Activated T-cell treated with anti-CD3 and anti-CD28 coated beads, Interleukin-2, amount 50 U/mL, for 48 hours (primary cell): ENCODE results near the gene PTPN21.

Source experiments
- DNase-seq, 2 experiments: peaks; one replicate each; pipeline ENCODE4 v3.0.0-alpha.2; 2020

PTPN21 gene

DNA sequence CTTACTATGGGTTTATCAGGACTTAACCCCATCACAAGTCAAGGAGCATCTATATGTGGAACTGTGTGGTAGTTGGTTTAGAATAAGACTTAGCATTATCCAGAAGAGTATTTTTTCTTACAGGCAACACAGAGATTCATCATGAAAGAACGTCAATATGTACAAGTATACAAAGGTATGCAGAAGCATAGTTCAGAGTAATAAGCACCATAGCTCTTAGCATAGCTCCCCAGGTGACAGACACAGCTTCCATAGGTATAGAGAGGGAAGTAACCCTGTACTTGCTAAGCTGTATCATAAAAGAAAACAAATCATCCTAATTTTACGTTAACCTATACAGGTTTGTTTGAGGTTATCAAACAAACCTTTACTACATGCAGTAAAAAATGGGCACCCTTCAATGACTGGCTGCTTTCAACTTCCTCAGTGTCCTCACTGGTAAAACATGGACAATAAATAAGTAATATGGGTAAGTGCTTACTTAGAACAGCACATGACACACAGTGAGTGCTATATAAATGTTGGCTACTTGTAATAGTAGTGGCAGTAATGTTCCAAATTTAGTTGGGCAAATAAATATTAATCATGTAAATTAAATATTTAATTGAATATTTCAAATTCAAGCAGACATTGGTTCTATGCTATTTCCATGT is 50.9 kb downstream of the PTPN21 start:
- DNase-seq = no peak

DNA sequence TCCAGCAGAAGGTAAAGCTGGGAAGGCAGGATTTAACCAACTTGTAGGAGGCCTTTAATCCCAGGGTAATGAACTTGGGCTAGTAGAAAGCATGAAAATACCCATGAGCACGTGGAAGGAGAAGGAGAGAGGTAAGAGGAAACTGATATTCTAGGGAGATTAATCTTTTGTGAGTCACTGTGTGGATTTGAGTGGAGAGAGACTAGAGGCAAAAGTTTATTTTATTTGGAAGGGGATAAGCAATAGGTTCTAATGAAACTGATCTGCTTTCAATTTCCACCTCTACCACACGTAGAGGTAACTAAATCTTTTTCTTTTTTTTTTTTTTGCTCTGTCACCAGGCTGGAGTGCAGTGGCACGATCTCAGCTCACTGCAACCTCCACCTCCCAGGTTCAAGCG is 52.1 kb downstream of the PTPN21 start:
- no peak for DNase-seq

DNA sequence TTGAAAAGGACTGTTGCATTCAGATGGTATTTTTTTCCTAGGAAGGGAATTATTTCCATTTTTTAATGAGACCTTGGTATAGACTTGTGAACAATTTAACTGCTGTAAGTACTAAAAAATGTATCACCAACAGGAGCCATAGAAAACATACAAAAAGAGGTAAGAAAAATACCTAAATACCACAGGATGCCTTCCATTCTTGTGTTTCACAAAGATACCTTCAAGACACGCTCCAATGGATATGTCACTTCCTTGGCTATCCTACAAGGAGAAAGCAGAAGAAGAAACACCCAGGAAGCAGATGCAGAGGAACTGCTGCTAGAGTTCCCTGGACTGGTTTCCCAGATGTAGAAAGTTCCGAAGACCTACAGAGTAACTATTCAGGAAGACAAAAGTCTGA is 54.2 kb downstream of the PTPN21 start:
- DNase-seq = no peak

DNA sequence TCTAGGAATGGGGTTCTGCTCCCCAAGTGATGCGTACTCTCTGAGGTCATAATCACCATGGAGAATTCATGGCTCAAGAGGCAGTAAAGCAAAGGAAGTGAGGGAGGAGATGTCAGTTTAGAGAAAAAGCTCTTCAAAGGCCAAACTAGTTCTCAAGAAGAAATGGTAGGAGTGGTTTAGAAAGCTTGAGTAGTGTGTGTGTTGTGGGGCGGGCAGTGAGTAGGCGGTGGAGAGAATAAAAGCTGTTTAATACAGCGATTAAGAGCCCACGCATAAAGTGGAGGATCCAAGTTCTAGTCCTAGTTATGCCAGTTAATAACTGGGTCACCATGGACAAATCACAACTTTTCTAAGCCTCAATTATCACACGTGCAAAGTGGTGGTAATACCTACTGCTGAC is 55.6 kb downstream of the PTPN21 start:
- no peak for DNase-seq

DNA sequence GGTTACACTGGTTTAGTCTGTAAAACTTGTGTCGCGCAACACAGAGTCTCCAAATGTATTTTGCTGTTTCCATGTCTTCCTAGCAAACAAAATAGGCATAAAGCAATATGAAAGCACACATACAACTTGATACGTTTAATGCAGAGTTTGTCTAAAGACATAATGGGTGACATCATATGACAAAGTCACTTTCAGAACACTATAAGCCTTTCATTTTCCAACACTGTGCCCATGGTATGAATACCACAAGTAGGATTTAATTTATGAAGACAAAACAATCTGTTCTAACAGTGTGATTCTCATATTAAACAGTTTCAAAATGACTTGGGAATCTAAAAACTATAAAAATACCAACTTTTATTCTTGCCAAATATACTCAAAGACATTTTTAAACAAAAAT is 58.4 kb downstream of the PTPN21 start:
- DNase-seq = no peak

DNA sequence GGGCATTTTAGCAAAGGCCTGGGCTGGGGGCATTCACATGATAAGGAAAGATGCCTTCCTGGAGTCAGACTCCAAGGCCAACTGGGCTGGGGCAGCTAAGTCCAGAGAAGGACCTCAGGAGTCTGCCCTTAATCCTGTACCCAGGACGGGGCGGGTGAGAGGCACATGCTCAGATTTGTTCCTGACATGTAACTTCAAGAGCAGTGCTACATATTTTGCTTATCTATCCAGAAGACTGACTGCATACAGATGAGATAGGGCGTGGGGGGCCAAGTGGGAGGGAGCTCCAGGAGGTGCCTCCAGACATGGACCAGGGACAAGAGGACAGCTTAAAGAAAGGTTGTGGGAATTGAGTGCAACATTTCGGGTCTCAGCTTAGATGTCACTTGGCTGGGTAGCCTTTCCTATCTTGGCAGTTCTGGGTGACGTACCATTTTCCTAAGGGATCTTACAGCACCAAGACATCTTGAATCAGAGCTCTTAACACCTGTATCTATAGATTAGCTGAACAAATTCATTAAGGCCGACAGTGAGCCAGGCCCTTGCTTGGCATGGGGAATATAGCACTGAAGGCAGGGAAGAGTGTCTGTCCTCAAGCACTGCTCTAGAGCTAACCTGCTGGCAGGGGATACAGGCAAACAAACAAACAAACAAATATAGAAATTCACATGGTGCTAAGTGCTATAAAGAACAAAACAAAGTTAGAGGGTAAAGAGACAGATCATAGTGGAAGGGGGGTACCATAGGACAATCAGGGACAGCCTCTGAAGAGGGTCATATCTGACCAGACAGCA is 61.2 kb downstream of the PTPN21 start:
- no peak for DNase-seq

DNA sequence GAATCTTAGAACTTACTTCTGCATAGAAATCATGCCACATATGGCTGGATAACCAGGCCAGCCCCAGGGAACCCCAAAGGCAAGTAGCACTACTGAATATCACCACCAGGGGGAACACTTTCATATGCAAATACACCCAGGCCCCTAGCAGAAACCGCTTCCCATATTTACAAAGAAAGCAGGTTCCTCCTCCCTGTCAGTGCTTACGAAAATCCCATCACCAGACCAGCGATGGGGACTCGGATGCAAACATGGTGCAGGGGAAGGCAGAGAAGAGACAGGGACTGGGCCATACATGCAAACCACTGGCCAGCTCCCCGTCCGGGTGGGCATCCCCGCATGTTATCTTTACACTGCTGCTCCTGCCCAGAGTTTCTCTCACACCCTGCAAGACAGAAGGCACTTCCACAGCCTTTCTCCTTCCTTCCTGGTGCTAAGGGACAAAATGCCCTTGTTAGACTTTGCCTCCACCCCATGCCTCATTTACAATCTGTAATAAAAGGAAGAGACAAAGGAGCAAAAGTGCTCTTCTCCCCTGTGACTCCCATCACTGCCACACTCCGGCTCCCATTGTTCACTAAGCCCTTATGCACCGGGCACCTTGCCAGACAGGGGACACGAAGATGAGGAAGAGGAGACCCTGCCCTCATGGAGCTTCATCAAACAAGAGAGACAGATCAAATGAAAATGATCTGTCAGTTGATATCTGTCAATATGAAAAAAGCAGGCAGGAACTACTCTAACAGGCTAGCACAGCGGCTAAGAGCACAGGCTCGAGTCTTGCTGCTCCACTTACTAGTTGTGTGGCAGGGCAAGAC is 62.3 kb downstream of the PTPN21 start:
- peak; percentile 51 to 63 for DNase-seq

DNA sequence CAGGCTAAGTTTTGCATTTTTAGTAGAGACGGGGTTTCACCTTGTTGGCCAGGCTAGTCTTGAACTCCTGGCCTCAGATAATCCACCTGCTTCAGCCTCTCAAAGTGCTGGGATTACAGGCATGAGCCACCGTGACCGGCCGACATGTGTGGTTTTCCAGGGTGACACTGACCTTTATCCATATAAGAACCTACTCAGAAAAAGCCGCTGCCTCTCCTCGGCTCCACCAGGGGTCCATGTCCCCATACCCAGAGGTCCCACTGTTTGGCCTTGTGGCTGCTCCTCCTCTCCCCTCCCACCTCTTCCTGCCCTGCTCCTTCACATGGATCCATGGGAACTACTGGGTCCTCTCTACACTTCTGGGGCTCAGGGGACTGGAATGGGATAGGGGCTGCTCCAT is 64.6 kb downstream of the PTPN21 start:
- no peak for DNase-seq

DNA sequence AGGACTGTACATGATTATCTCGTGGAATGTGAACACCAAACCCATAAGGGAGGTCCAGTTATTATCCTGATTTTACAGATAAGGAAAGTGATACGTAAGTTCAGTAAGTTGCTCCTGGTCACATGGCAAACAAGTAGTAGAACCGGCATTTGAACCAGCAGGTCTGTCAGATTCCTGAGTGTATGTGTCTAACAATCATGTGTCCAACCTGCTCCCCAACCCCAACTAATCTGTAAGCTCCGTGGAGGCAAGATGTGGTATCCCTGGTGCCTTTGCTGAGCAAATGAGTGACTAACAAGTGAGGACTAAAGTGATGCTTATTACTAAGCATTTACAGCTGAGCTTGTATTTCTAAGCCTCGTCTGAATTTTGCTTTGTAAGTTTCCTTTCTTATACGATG is 65.9 kb downstream of the PTPN21 start:
- DNase-seq = no peak

DNA sequence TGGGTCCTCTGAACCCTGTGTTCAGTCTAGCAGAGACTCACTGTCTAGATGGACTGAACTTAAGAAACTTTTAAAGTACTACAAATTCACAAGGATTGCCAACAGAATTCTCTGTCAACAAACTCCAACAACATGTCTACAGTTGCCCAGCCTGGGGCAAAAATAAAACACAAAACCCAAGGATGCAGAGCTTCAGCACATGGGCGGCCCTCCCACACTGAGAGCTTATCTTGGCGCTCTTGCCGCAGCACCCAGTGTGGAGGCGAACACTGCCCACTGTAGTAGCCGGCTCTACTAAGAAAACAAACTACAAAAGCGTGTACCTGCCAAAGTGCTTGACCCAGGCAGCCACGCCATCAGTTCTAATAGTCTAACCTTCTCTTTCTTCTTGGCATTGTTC is 66.7 kb downstream of the PTPN21 start:
- DNase-seq = no peak

DNA sequence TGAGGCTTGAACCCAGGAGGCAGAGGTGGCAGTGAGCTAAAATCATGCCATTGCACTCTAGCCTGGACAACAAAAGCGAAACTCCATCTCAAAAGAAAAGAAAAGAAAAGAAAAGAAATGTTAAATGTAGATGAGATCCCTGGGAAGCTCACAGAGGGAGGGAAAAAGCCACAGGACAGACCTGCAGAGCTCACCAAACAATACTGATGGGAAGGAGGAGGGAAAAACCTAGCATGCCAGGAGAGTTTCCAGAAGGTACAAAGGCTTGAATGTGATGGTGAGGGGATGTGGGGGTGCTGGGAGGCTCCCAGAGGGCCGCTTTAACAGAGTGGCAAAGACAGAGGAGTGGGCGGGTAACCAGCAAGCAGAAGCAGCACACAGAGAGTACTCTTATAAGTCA is 72.3 kb downstream of the PTPN21 start:
- DNase-seq = no peak

DNA sequence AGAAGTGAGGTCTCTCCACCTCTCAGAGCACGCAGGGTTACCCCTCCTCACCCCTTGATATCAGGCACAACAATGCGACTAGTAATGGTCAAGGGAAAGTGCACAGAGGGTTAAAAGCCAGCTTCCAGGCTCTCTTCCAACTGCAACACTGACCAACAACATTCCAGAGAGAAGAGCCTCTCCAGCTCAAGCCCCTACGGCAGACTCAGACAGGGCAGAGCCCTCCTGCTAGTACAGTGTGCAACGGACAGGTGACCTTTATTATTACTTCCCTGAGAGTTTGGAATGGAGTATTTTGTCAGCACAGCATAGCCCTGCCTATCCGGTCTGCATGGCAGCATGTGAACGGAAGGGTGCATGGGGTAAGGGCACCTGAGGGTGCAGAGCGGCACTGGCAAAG is 73.0 kb downstream of the PTPN21 start:
- DNase-seq = no peak

DNA sequence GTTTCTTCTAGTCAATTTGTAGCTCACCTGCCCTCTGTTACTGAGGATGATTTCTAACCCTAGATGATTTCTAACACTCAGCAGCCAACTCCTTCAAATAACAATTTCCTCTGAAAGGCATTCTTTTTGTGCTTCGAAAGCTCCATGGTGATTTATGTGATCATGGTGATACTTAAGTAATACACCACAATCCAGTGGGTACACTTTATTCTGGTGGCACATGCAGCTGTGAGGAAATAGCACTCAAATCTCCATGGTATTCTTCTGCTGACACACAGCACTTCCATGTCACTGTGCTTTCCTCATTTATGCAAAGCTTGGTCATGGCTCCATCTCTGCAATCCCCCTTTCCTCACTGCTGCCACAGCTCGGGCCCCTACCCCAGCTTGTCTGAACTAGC is 73.7 kb downstream of the PTPN21 start:
- DNase-seq = no peak

DNA sequence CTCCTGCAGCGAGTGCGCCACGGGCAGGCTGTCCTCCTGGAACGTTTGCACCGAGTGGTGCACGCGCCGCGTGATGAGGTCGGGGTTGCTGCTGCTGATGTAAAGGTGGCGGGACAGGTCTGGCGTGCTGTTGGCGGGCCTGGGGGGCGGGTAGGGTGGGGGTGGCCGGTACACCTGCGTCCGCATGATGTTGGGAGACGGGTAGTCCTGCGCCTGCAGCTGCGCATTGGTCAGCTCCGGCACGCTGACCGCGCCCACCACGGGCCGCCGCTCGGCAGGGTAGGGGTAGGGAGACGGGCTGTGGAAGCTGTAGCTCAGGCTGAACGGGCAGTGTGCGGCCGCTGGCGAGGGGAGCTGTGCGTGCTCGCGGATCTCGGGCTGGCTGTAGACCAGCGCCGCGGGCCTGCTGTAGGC is 75.2 kb downstream of the PTPN21 start:
- no peak for DNase-seq

DNA sequence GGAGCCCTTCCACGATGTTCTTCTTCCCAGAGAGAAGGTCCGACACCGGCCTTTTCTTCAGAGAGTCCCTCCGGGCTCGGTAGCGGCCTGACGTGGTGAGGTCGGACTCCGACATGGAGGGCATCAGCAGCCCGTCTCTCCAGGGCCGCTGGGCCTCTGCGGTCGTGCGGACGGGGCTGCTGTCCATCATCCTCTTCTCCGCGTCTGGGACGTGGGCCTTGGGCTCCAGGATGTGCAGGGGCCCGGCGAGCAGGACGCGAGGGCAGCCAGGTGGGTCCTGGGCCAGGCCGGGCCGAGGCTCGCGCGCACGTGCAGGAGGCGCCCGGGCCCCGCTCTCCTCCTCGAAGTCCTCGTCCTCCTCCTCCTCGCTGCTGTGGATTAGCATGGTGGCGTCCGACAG is 75.9 kb downstream of the PTPN21 start:
- DNase-seq = no peak

DNA sequence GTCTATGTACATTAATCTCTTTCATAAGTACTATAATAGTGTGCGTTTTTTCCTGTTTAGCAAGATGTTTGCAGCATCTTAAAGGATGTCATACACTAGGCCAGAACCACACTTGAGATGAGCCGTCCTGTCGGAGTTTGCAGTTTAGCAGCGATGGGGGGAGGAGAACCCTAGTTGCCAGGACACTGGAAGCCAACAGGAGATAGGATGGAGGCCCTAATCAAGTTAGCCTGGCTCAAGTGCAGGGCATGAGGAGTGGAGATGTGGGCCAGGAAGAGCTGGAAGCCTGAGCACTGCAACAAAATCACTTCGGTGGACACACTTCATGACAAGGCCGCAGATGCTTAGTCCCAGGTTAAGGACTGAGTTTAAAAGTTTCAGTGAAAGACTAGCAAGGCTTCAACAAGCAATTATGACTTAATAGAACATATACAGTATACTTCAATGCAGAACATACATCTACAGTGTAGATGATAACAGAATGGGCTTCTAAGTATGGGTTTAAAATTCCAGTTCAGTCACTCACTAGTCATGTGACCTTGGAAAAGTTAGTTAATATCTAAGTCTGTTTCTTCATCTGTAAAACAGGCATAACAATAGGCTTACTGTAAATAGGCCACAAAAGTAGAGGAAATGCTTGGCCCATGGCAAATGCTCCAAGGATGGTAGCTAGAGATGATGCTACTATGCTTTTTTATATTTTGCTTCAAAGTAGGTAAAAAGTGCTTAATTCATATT is 77.1 kb downstream of the PTPN21 start:
- no peak for DNase-seq

DNA sequence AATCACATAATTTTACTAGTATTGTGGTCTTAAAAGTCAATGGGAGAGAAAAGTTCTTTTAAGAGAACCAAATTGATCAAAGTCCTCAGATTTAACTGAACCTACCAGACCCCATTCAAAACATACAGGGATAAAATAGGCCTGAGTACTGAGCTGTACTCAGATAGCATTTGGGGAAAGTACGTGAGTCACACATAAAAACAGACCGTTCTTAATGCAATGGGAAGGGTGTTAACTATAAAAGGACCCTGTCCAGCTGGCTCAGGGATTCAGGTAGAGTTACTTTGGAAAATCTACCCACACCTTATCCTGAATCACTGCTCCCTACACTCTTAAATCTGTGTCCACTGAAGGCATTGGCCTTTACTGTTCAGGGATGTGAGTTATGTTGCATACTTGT is 78.0 kb downstream of the PTPN21 start:
- no peak for DNase-seq

DNA sequence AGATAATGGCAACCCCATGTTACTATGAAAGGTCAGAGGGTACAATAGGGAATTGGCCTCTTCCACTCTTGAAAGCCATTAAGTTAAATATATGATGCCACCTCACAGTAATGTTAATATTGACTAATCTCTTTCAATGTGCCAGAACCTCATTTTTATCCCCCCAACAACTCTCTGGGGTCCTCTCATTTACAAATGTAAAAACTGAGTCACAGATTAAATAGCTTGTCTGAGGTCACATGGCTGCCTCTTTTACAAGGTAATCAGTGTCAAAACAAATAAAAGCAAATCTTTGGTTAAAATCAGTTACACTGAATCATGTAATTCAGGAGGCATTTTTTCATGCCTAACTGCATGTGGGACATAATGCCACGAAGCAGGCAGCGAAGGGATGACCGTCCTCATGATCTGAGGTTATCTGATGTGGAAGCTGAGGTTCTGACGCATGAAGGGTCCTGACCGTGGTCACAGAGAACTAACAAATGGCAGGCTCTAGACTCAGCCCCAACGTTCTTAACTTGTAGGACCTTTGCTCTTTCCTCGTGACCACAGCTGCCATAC is 78.5 kb downstream of the PTPN21 start:
- no peak for DNase-seq

DNA sequence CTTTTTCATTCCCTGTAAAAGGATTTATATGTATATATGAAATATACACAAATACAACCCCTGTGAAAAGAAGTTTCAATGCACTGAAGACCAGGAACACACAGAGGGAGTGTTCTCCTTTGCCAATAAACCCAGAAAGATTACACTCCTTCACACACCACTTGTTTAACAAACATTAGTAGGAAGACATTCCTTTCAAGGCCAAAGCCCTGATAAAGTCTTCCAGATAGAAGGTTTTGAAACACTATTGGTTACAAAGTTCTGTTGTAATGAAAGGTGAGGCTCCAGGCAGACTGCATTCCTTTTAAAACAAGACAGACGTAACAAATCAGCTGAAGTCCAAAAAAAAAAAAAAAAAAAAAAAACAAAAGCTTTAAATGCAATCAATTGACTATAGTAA is 81.0 kb downstream of the PTPN21 start:
- no peak for DNase-seq

DNA sequence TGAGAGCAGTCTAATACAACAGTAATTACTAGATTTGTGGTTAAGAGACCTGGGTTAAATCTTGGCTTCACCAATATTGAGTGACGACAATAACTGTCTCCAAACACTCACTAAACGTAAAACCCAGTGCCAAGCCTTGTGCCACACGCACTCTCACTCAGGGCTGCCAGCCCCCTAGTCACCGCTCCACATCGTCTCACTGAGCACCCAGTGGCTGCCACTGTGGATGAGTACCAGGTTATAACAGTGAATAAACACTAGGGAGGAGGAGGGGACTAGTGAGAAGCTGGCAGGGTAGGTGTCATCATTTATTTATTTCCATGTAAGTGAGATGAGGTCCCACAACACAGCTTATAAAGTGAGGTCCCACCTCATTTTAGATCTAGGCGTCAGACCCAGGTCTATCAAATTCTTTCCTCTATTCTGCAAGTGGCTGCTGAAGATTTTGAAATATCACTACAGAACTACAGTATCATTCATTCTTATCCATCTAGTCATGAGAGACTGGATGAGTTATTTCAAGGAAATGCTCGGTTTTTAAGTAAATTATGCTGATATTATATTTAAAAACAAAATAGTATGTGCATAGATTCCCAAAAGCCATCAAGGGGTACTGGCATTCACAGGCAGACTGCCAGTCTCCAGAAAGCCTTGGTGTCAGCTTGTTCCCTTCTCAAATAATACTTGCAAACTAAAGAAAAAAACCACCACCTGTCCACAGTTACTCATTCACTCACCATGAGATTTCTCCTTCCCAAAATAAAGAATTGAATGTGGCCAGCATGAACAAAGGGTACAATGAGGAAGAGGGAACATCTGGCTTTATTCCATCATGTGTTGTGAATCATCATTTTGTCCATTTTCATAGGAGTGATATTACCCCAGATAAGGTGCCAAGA is 84.0 kb downstream of the PTPN21 start:
- no peak for DNase-seq

DNA sequence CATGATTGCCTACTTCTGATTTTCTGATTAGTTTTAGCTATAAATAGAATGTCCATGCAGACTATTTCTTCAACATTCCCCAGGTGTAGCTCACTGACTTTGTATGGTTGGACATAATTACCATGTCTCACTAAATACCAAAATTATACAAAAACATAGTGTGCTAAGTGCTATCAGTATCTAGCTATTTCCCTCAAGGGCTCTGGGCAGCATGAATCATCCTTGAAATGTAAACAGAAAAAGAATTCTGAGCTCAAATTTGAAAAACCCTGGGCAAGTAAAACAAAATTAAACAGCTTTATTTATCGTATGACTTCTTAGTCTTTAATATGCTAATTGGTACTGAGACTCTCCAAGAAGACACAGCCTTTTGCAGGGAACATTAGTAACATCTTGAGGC is 86.4 kb downstream of the PTPN21 start:
- no peak for DNase-seq

DNA sequence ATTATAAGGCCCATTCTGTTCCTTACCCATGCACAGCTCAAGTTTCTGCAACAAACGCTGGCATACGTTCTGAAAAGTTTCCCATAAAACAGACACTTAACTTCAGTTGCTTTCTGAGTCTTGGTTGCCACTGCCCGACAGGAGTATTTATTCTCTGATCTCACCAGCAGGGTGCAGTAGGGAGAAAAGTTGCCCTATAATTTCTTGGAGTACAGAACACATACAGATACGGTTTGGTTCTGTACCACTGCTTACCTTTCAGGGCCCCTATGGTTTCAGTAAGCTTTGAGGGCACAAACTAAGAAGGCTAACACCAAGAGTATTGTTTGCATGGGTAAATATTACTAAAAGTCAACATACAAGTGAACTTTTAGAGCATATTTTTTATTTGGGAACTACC is 91.5 kb downstream of the PTPN21 start:
- peak in 1 of 2 experiments; percentile 22 for DNase-seq
